ENCODE results near the gene PTGIR.

- TF ChIP-seq POLR2A (IDR thresholded peaks at IDR 0.05; ENCODE audit: low read depth, low read length) = no peak
- no peak for TF ChIP-seq POLR2AphosphoS5 (IDR thresholded peaks at IDR 0.05; ENCODE audit: low read depth, low read length)
- no peak for TF ChIP-seq TAF1 (IDR thresholded peaks at IDR 0.05; ENCODE audit: low read depth, low read length)
- no peak for TF ChIP-seq PAX5 (IDR thresholded peaks at IDR 0.05; ENCODE audit: insufficient read depth, low read length, severe bottlenecking)
- no peak for TF ChIP-seq SPI1 (IDR thresholded peaks at IDR 0.05; ENCODE audit: low read depth, low read length)
- no peak for TF ChIP-seq POU2F2 (IDR thresholded peaks at IDR 0.05; ENCODE audit: low read depth, low read length)
These were observed 45.5 kb downstream of the PTGIR start for GRCh38 chr19:46579361-46579879.

Measured in GM12891 (cell line).